GM12892 (cell line): Measurements from ENCODE around the gene KLF3.

ENCODE experiments used
- POLR2A ChIP-seq: IDR thresholded peaks from 2 replicates; pipeline ENCODE4 v1.6.1; 2011; ENCODE audit warnings: low read depth, low read length, control low read depth
- POLR2AphosphoS5 ChIP-seq: IDR thresholded peaks from 2 replicates; pipeline ENCODE4 v1.6.1; 2011; ENCODE audit warnings: low read depth, low read length, control low read depth
- TAF1 ChIP-seq: IDR thresholded peaks from 2 replicates; pipeline ENCODE4 v1.6.1; 2011; ENCODE audit warnings: low read depth, mild to moderate bottlenecking, control low read depth, low read length, borderline replicate concordance

- no peak for TF ChIP-seq POLR2AphosphoS5
- TF ChIP-seq POLR2A = no peak
- TF ChIP-seq TAF1 = no peak
These were observed 1.8 kb downstream of the KLF3 start for GRCh38 chr4:38665551-38666411.
